ENCODE measurements around the gene TMEM74B. TPM values are rescaled to one million over a fixed set of nuclear protein-coding genes. Genes with fewer than 3 reads are reported as not detected.

TMEM74B gene
- total RNA-seq, 2 donors from 2014 or later: not detected

DNA sequence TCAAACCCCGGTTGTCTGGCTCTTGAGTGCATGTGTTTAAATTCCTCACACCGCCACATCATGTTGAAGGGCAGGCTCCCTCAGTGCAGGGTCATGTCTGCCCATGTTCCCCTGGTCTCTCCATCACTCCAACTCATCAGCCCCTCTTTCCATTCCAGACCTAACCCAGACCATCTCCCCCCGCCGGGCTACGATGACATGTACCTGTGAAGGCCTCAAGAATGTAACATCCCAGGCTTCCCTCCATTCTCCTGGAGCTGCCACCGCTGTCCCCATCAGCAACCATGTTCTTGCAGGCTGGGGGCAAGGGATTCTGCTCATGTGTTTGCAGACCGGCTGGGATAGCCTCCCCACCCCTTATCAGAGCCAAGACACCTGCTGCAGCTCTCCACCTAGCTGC is 19.9 kb downstream of the TMEM74B start:
- H3K27ac ChIP-seq: no peak overlapping the region
- ATAC-seq (ENCODE audit: insufficient number of reproducible peaks, low FRiP score, low read depth): no peak
- no peaks in the 10 kb centered on the region for H3K9me3 ChIP-seq
- TF ChIP-seq, protein P1, sequence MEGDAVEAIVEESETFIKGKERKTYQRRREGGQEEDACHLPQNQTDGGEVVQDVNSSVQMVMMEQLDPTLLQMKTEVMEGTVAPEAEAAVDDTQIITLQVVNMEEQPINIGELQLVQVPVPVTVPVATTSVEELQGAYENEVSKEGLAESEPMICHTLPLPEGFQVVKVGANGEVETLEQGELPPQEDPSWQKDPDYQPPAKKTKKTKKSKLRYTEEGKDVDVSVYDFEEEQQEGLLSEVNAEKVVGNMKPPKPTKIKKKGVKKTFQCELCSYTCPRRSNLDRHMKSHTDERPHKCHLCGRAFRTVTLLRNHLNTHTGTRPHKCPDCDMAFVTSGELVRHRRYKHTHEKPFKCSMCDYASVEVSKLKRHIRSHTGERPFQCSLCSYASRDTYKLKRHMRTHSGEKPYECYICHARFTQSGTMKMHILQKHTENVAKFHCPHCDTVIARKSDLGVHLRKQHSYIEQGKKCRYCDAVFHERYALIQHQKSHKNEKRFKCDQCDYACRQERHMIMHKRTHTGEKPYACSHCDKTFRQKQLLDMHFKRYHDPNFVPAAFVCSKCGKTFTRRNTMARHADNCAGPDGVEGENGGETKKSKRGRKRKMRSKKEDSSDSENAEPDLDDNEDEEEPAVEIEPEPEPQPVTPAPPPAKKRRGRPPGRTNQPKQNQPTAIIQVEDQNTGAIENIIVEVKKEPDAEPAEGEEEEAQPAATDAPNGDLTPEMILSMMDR (IDR thresholded peaks at IDR 0.05): no peak
- no peaks in the 10 kb centered on the region for H3K4me1 ChIP-seq (ENCODE audit: control insufficient read depth in 1 of 2, low read depth in 2 of 2)
- H3K36me3 ChIP-seq: peaks cover 49% of the 10 kb centered on the region
- H3K4me3 ChIP-seq: no peak overlapping the region
- H3K27me3 ChIP-seq (replicated peaks; ENCODE audit: insufficient read depth): no peaks in the 10 kb centered on the region
- no peak for DNase-seq (ENCODE audit: low spot score)

DNA sequence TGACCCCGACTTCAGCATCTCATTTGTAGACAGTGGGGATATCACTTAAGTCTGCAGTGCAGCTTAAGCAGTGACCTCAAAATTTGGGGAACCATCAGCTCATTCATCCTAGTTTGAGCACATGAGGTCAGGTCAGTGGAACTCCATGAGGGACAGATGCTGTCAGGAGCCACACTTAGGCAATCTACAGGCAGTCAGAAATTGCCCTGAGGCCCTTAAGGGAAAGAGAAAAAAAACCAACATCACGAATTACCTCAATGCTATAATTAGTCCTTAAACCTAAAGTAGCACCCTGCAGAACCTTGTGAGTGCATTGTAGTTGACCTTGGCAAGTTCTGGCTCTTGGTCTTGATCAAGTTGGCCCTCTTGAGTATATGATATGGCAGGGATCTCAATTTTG is 21.1 kb downstream of the TMEM74B start:
- DNase-seq (ENCODE audit: low spot score) (no peak), ATAC-seq (ENCODE audit: insufficient number of reproducible peaks, low FRiP score, low read depth) (no peak)
- Histone ChIP-seq H3K36me3 (peaks cover 50% of the 10 kb centered on the region), H3K4me3 (no peak overlapping the region), H3K27me3 (replicated peaks; ENCODE audit: insufficient read depth) (no peaks in the 10 kb centered on the region), H3K9me3 (no peaks in the 10 kb centered on the region), H3K27ac (no peak overlapping the region), H3K4me1 (ENCODE audit: control insufficient read depth in 1 of 2, low read depth in 2 of 2) (no peaks in the 10 kb centered on the region)
- TF ChIP-seq, protein P1 (IDR thresholded peaks at IDR 0.05): no peak

DNA sequence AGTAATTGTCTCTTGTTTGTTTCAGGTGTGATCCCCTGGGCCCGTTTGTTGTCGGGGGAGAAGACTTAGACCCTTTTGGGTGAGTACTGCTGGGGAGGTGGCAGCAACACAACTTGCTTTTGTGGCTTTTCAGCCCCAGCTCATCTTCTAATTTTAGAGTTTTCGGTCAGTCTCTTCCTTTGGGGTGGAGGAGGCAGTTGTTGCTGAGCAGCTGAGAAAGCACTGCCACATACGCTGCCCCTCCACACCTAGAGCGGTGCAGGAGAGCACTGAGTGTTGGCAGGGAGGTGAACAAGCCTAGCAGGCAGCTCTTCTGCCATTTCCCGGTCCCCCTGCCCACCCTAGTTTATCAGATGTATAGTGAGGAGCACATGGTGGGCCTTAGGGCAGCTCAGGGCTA is 21.7 kb downstream of the TMEM74B start:
- TF ChIP-seq, protein P1 (IDR thresholded peaks at IDR 0.05): no peak
- ATAC-seq (ENCODE audit: insufficient number of reproducible peaks, low FRiP score, low read depth) (no peak), DNase-seq (ENCODE audit: low spot score) (no peak)
- H3K9me3 ChIP-seq: no peaks in the 10 kb centered on the region
- H3K27me3 ChIP-seq (replicated peaks; ENCODE audit: insufficient read depth): no peaks in the 10 kb centered on the region
- H3K27ac ChIP-seq: no peak overlapping the region
- no peak overlapping the region for H3K4me3 ChIP-seq
- H3K36me3 ChIP-seq: peaks cover 50% of the 10 kb centered on the region
- no peaks in the 10 kb centered on the region for H3K4me1 ChIP-seq (ENCODE audit: control insufficient read depth in 1 of 2, low read depth in 2 of 2)

DNA sequence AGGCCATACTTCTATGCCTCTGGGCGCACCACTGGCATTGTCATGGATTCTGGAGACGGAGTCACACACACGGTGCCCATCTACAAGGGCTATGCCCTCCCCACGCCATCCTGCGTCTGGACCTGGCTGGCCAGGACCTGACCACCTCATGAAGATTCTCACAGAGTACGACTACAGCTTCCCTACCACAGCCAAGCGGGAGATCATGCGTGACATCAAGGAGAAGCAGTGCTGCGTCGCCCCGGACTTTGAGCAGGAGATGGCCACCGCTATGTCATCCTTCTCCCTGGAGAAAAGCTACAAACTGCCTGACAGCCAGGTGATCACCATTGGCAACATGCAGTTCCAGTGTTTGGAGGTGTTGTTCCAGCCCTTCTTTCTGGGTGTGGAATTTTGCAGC is 23.8 kb downstream of the TMEM74B start:
- Histone ChIP-seq H3K9me3 (no peaks in the 10 kb centered on the region), H3K27ac (no peak overlapping the region), H3K4me3 (no peak overlapping the region), H3K36me3 (peaks cover 45% of the 10 kb centered on the region), H3K27me3 (replicated peaks; ENCODE audit: insufficient read depth) (no peaks in the 10 kb centered on the region), H3K4me1 (ENCODE audit: control insufficient read depth in 1 of 2, low read depth in 2 of 2) (no peaks in the 10 kb centered on the region)
- no peak for DNase-seq (ENCODE audit: low spot score)
- no peak for ATAC-seq (ENCODE audit: insufficient number of reproducible peaks, low FRiP score, low read depth)
- TF ChIP-seq, protein P1 (IDR thresholded peaks at IDR 0.05): no peak

DNA sequence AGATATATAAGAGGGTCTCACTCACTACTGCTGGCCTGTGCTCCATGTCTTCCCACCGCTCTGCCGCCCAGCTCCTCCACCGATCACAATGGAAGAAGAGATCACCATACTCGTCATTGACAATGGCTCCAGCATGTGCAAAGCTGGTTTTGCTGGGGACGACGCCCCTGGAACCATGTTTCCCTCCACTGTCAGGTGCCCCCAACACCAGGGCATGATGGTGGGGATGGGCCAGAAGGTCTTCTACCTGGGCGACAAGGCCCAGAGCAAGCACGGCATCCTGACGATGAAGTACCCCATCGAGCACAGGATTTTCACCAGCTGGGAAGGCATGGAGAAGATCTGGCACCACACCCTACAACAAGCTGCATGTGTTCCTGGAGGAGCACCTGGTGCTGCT is 24.3 kb downstream of the TMEM74B start:
- no peaks in the 10 kb centered on the region for H3K27me3 ChIP-seq (replicated peaks; ENCODE audit: insufficient read depth)
- TF ChIP-seq, protein P1 (IDR thresholded peaks at IDR 0.05): no peak
- H3K36me3 ChIP-seq: peaks cover 43% of the 10 kb centered on the region
- no peak overlapping the region for H3K4me3 ChIP-seq
- H3K27ac ChIP-seq: no peak overlapping the region
- no peak for ATAC-seq (ENCODE audit: insufficient number of reproducible peaks, low FRiP score, low read depth)
- no peaks in the 10 kb centered on the region for H3K9me3 ChIP-seq
- no peak for DNase-seq (ENCODE audit: low spot score)
- H3K4me1 ChIP-seq (ENCODE audit: control insufficient read depth in 1 of 2, low read depth in 2 of 2): no peaks in the 10 kb centered on the region
